Fibroblast of lung (primary cell): ENCODE measurements around the gene STS. TPM values are rescaled to one million over a fixed set of nuclear protein-coding genes. Genes with fewer than 3 reads are reported as not detected.

Experiments used
- DNase-seq, 2 donors: peaks; one replicate each; pipeline versions ENCODE4 v3.0.0 to v3.0.0-alpha.2; 2010; ENCODE audit warnings: low read depth in 2 of 2
- H2AFZ ChIP-seq: 2 replicates; pipeline ENCODE4 v1.5.1; 2012; ENCODE audit warnings: low read length, control low read depth, inconsistent platforms
- H3K27ac ChIP-seq: 2 replicates; pipeline ENCODE4 v1.5.1; 2011; ENCODE audit warnings: low read length, control low read depth; ENCODE audit not compliant: insufficient read depth
- H3K27me3 ChIP-seq: 2 replicates; pipeline ENCODE4 v1.5.1; 2011; ENCODE audit warnings: mild to moderate bottlenecking, low read length; ENCODE audit not compliant: control insufficient read depth, insufficient read depth
- H3K36me3 ChIP-seq: 2 replicates; pipeline ENCODE4 v1.5.1; 2011; ENCODE audit warnings: low read length; ENCODE audit not compliant: control insufficient read depth, insufficient read depth
- H3K4me1 ChIP-seq: 2 replicates; pipeline ENCODE4 v1.5.1; 2011; ENCODE audit warnings: low read length; ENCODE audit not compliant: control insufficient read depth, insufficient read depth; ENCODE audit errors: extremely low read depth
- H3K4me2 ChIP-seq: 2 replicates; pipeline ENCODE4 v1.5.1; 2011; ENCODE audit warnings: low read length, control low read depth; ENCODE audit not compliant: insufficient read depth; ENCODE audit errors: extremely low read depth
- H3K4me3 ChIP-seq, 4 experiments: fragments of 200-600 bp in 1 of 4; sonication (generic) in 1 of 4; replicated peaks in 1 of 4; 2 replicates each; pipeline ENCODE4 v1.5.1; 2011 to 2016; ENCODE audit warnings: low read length in 4 of 4, low read depth in 3 of 4, mild to moderate bottlenecking in 3 of 4, control low read depth in 2 of 4, inconsistent platforms in 1 of 4, mixed read lengths in 1 of 4; ENCODE audit not compliant: insufficient read depth in 1 of 4; ENCODE audit errors: control extremely low read depth in 1 of 4
- H3K79me2 ChIP-seq: 2 replicates; pipeline ENCODE4 v1.5.1; 2012; ENCODE audit warnings: mild to moderate bottlenecking, low read length, inconsistent platforms; ENCODE audit not compliant: control insufficient read depth, insufficient read depth
- H3K9ac ChIP-seq: 2 replicates; pipeline ENCODE4 v1.5.1; 2011; ENCODE audit warnings: mild to moderate bottlenecking, low read length, control low read depth; ENCODE audit not compliant: insufficient read depth
- H3K9me3 ChIP-seq: 2 replicates; pipeline ENCODE4 v1.5.1; 2012; ENCODE audit warnings: low read depth, low read length; ENCODE audit not compliant: control insufficient read depth, insufficient read depth
- H4K20me1 ChIP-seq: 2 replicates; pipeline ENCODE4 v1.5.1; 2011; ENCODE audit warnings: low read length; ENCODE audit not compliant: control insufficient read depth, insufficient read depth; ENCODE audit errors: extremely low read depth
- CTCF ChIP-seq, 2 donors: IDR thresholded peaks in 1 of 2; conservative IDR thresholded peaks in 1 of 2; 1 replicate in 1 of 2; 2 replicates in 1 of 2; pipeline ENCODE4 v1.5.1; 2011 to 2012; ENCODE audit warnings: low read length in 2 of 2, control low read depth in 1 of 2, inconsistent platforms in 1 of 2, low read depth in 1 of 2, mild to moderate bottlenecking in 1 of 2
- EZH2 ChIP-seq: IDR thresholded peaks from 2 replicates; pipeline ENCODE4 v1.5.1; 2012; ENCODE audit warnings: low read length, control low read depth, mild to moderate bottlenecking; ENCODE audit errors: missing control alignments
- polyA plus RNA-seq, 2 donors: library from polyadenylated mRNA; depleted of rRNA in 1 of 2; stranded (reverse) in 1 of 2; unstranded in 1 of 2; fragments of >200 nt; gene quantifications; 2 replicates each; pipeline ENCODE4 v1.2.1, GENCODE V29; 2011 to 2012; ENCODE audit warnings: missing spikeins in 1 of 2
- total RNA-seq: library from RNA; depleted of rRNA; stranded (reverse); fragments of >200 nt; gene quantifications from 2 replicates; pipeline ENCODE4 v1.2.1, GENCODE V29; 2014

The STS gene
- total and polyA plus RNA-seq, 2 donors (not counting 1 experiment from before 2014, with no cell fraction given), result 5.0 to 13.1 TPM

DNA sequence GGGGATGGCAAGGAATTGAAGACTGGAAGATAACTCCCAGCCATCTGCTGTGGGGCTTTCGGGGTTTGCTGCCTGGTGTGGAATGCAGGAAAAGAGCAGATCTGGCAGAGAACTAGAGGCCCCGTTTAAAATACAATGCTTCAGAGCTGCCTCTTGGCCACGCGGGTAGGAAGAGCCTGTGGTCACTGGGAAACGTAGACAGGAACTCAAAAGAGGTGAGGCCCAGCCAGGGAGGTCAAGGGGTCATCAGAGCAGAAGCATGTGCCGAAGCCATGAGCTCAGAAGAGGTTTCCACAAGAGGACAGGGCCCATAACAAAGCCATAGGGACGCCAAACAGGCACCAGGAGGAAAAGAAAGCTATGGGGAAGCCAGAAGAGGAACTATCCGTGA is 14.5 kb upstream of the STS start:
- no peak overlapping the region for H2AFZ ChIP-seq
- H3K9ac ChIP-seq, result no peak overlapping the region
- TF ChIP-seq EZH2 (no peak), CTCF (conservative IDR thresholded peaks at IDR 0.05 in 1 of 2, IDR thresholded peaks at IDR 0.05 in 1 of 2; ENCODE audit: low read depth in 1 of 2, low read length in 2 of 2) (no peak)
- DNase-seq, result peak in 1 of 2 donors; percentile 59
- H3K79me2 ChIP-seq, result peaks cover 30% of the 10 kb centered on the region
- H3K27me3 ChIP-seq, result no peaks in the 10 kb centered on the region
- peaks cover 12% of the 10 kb centered on the region for H3K4me1 ChIP-seq
- no peaks in the 10 kb centered on the region for H4K20me1 ChIP-seq
- H3K9me3 ChIP-seq, result no peaks in the 10 kb centered on the region
- H3K36me3 ChIP-seq, result no peaks in the 10 kb centered on the region
- H3K4me2 ChIP-seq, result peak overlapping the region; percentile 44
- H3K27ac ChIP-seq, result peak overlapping the region; percentile 27
- H3K4me3 ChIP-seq, result no peak overlapping the region

GRCh38 chrX:7134981-7135380 is 12.5 kb upstream of the STS start:
- Histone ChIP-seq H3K27ac (no peak overlapping the region), H3K4me3 (no peak overlapping the region), H4K20me1 (no peaks in the 10 kb centered on the region), H3K79me2 (peaks cover 32% of the 10 kb centered on the region), H2AFZ (no peak overlapping the region), H3K27me3 (no peaks in the 10 kb centered on the region), H3K9ac (no peak overlapping the region), H3K4me2 (no peak overlapping the region), H3K4me1 (peaks cover 20% of the 10 kb centered on the region), H3K9me3 (no peaks in the 10 kb centered on the region), H3K36me3 (no peaks in the 10 kb centered on the region)
- no peak for DNase-seq
- TF ChIP-seq CTCF (conservative IDR thresholded peaks at IDR 0.05 in 1 of 2, IDR thresholded peaks at IDR 0.05 in 1 of 2; ENCODE audit: low read depth in 1 of 2, low read length in 2 of 2) (no peak), EZH2 (no peak)

DNA sequence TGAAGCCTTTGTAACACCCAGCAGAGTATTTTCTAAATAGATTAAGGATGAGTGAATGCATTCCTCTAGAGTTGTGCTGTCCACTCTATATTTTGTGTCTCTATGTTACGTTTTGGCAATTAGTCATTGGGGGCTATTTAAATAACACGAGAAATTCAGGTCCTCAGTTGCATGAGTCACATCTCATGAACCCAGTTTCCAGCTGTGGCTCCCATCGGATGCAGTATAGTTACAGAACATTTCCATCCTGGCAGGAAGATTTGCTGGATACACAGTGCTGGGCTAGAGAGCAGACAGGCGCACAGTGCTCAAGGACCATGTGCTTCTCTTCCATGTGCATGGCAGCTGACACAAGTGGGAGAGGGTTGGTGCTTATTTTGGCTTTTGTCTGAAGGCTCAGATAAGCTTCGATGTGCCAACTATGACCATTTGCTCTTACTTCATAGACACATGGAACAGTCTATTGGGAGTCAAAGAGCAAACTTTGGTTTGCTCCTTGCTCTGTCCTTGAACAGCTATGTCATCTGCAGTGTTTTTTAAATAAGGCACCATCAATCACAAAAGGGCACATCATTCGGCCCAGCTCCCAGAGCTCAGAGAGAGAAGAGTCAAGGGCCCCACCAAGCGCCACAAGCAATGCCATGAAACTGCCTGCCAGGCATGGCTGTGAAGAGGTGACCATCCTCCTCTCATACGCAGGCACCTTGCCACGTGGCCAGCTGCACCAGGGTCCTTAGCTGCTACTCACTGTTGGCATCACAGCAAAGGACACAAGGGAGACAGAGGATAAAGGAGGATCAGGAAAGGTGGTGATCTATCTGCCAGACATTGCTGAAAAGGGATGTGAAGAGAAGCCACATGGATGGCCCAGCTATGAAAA is 8.1 kb upstream of the STS start:
- no peak overlapping the region for H2AFZ ChIP-seq
- H3K27me3 ChIP-seq, result no peaks in the 10 kb centered on the region
- no peak overlapping the region for H3K9ac ChIP-seq
- no peak for TF ChIP-seq CTCF (conservative IDR thresholded peaks at IDR 0.05 in 1 of 2, IDR thresholded peaks at IDR 0.05 in 1 of 2; ENCODE audit: low read depth in 1 of 2, low read length in 2 of 2)
- TF ChIP-seq EZH2, result no peak
- H3K27ac ChIP-seq, result peak overlapping the region; percentile 68
- H3K4me2 ChIP-seq, result peak overlapping the region; percentile 44
- no peaks in the 10 kb centered on the region for H4K20me1 ChIP-seq
- DNase-seq, result peak; percentile 76 to 84
- peaks cover 8% of the 10 kb centered on the region for H3K4me1 ChIP-seq
- H3K36me3 ChIP-seq, result no peaks in the 10 kb centered on the region
- H3K9me3 ChIP-seq, result no peaks in the 10 kb centered on the region
- peaks cover 28% of the 10 kb centered on the region for H3K79me2 ChIP-seq
- no peak overlapping the region for H3K4me3 ChIP-seq
